Fibroblast of villous mesenchyme (primary cell): ENCODE results near the gene FLYWCH1. TPM values are rescaled to one million over a fixed set of nuclear protein-coding genes. Genes with fewer than 3 reads are reported as not detected.
"Not testable (repeated sequence)": the region's sequence is repeated elsewhere in the genome, so short reads cannot be mapped to it uniquely, and the experiment has no call there.

Source experiments
- DNase-seq: peaks from one replicate; pipeline ENCODE4 v3.0.0-alpha.2; 2010; ENCODE audit warnings: low read depth
- H3K4me3 ChIP-seq: 2 replicates; pipeline ENCODE4 v1.5.1; 2011; ENCODE audit warnings: low read depth, mild to moderate bottlenecking, low read length
- total RNA-seq: library from RNA; depleted of rRNA; stranded (reverse); fragments of >200 nt; gene quantifications from 2 replicates; pipeline ENCODE4 v1.2.3, GENCODE V29; 2012
- TF ChIP-seq, protein P1 (sequence below): IDR thresholded peaks from 2 replicates; pipeline ENCODE4 v1.5.1; 2012; ENCODE audit warnings: low read depth, mild to moderate bottlenecking, low read length; ENCODE audit not compliant: insufficient read depth

FLYWCH1 gene
- total RNA-seq, 1 donor = 25.9 TPM

DNA sequence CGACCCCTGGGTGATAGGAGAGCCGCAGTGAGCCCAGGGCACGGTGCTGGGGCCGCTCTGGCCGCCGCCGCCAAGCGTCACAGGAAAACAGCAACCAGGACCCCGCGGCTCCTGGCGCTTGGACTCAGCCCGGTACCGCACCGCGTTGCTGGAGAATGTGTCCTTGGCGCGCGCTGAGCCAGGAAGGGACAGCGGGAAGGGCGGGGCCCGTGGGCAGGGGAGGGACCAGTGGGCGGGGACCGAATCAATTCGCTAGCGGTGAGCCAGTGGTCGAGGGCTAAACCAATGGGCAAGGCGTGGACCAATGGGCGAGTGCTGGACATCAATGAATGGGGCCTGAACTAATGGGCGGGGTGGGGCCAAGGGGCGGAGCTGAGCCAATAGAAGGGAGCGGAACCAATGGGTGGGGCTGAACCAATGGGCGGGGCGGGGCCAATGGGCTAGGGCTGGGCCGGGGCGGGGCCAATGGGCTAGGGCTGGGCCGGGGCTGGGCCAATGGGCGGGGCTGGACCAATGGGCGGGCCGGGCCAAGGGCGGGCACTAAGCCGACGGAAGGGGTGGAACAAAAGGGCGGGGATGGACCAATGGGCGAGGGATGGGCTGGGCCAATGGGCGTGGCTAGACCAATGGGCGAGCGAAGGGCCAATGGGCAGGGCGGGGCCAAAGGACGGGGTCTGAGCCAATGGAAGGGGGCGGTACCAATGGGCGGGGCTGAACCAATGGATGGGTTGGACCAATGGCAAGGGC lies 6.3 kb upstream of the FLYWCH1 start:
- TF ChIP-seq, protein P1, sequence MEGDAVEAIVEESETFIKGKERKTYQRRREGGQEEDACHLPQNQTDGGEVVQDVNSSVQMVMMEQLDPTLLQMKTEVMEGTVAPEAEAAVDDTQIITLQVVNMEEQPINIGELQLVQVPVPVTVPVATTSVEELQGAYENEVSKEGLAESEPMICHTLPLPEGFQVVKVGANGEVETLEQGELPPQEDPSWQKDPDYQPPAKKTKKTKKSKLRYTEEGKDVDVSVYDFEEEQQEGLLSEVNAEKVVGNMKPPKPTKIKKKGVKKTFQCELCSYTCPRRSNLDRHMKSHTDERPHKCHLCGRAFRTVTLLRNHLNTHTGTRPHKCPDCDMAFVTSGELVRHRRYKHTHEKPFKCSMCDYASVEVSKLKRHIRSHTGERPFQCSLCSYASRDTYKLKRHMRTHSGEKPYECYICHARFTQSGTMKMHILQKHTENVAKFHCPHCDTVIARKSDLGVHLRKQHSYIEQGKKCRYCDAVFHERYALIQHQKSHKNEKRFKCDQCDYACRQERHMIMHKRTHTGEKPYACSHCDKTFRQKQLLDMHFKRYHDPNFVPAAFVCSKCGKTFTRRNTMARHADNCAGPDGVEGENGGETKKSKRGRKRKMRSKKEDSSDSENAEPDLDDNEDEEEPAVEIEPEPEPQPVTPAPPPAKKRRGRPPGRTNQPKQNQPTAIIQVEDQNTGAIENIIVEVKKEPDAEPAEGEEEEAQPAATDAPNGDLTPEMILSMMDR = no peak
- H3K4me3 ChIP-seq = peak overlapping the region; percentile 79
- DNase-seq = peak; percentile 100

- no peak overlapping the region for H3K4me3 ChIP-seq
- TF ChIP-seq, protein P1 = no peak
- no peak for DNase-seq
Measured at GRCh38 chr16:2905988-2906387, 5.7 kb upstream of the FLYWCH1 start.

DNA sequence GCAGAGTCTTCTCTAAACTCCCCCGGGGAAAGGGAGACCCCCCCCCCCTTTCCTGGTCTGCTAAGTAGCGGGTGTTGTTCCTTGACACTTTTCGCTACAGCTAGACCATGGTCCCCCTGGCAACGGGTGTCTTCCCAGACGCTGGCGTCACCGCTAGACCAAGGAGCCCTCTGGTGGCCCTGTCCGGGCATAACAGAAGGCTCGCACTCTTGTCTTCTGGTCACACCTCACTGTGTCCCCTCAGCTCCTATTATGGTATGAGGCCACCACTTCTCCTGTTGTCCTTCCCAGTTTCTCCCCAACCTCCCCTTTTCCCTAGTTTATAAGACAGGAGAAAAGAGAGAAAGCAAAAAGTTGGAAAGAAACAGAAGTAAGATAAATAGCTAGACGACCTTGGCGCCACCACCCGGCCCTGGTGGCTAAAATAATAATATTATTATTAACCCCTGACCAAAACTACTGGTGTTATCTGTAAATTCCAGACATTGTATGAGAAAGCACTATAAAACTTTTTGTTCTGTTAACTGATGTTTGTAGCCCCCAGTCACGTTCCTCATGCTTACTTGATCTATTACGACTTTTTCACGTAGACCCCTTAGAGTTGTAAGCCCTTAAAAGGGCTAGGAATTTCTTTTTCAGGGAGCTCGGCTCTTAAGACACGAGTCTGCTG lies 4.5 kb upstream of the FLYWCH1 start:
- peak; percentile 47 for DNase-seq
- H3K4me3 ChIP-seq = not testable (repeated sequence)
- TF ChIP-seq, protein P1 = peak; percentile 51

- TF ChIP-seq, protein P1 = no peak
- DNase-seq = no peak
- H3K4me3 ChIP-seq = no peak overlapping the region
Measured at GRCh38 chr16:2910441-2910969, 1.2 kb upstream of the FLYWCH1 start.

DNA sequence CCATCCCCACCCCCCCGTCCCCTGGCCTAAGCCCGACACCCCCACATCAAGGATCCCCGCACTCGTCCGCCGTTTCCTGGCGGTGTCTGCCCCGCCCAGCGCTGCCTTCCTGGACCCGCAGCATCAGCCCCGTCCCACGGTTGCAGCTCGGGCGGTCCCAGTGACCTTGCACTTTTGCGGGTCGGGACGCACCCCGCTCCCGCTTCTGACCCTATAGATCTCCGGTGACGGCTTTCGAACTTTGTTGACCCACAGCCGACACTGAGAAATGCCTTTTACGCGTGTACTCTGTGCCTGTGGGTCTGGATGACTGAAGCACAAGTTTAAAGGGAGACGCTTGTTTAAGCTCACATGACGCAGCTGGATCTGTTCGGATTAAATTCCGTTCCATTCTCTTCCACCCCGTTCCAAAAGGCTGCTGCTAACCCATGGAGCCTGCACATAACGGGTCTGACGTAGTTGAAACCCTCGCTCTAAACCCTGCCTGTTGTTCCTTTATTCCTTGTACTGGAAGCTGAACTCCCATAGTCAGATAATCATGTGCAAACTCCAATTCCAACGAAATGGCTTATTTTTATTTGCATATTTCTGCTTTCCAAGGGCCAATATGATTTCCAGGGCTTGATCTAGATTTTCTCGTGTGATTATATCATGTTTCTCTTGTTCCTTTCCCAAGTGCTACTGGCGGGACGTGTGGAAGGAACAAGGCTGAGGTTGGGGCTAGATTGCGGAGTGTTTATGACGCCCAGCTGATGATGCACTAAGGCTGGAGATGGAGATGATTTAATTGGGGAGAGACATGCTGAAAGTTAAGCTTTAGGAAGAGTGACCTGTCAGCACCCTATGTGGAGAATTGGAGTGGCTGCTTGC lies 834 bp downstream of the FLYWCH1 start:
- DNase-seq = peak; percentile 78
- H3K4me3 ChIP-seq = peak overlapping the region; percentile 81
- TF ChIP-seq, protein P1 = no peak

GRCh38 chr16:2913603-2914002 lies 1.9 kb downstream of the FLYWCH1 start:
- no peak for DNase-seq
- TF ChIP-seq, protein P1 = no peak
- H3K4me3 ChIP-seq = no peak overlapping the region
